Fibroblast of skin of back (primary cell): ENCODE results near the gene MORN4.
"Not testable (repeated sequence)": the region's sequence is repeated elsewhere in the genome, so short reads cannot be mapped to it uniquely, and the experiment has no call there.

Experiments used
- DNase-seq: peaks from one replicate; pipeline ENCODE4 v3.0.0-alpha.2; 2013

The MORN4 gene

GRCh38 chr10:97640868-97641811 is 7.8 kb upstream of the MORN4 start:
- peak; percentile 39 for DNase-seq

- peak; percentile 99 for DNase-seq
These were observed 7.0 kb upstream of the MORN4 start, which contains the start of gene PI4K2A for GRCh38 chr10:97640174-97640867. PI4K2A (plus strand) TSS chr10:97640671; CDS start chr10:97640743, 72 bp downstream.

- not testable (repeated sequence) for DNase-seq
These were observed 5.8 kb upstream of the MORN4 start for GRCh38 chr10:97639090-97639489.

GRCh38 chr10:97635577-97635976 is 2.3 kb upstream of the MORN4 start:
- DNase-seq, result no peak

GRCh38 chr10:97633921-97634320 is 621 bp upstream of the MORN4 start:
- peak; percentile 18 for DNase-seq

GRCh38 chr10:97631098-97631497 is 2.2 kb downstream of the MORN4 start:
- DNase-seq, result no peak

GRCh38 chr10:97629289-97629688 is 4.0 kb downstream of the MORN4 start:
- DNase-seq, result no peak

- DNase-seq, result no peak
These were observed 5.1 kb downstream of the MORN4 start for GRCh38 chr10:97628228-97628627.

- no peak for DNase-seq
These were observed 5.6 kb downstream of the MORN4 start for GRCh38 chr10:97627731-97628130.

- DNase-seq, result no peak
These were observed 10.0 kb downstream of the MORN4 start for GRCh38 chr10:97623277-97623676.

- no peak for DNase-seq
These were observed 14.6 kb downstream of the MORN4 start for GRCh38 chr10:97618733-97619132.

- no peak for DNase-seq
These were observed 15.0 kb downstream of the MORN4 start for GRCh38 chr10:97618285-97618684.

- DNase-seq, result peak; percentile 54
These were observed 20.9 kb downstream of the MORN4 start for GRCh38 chr10:97612386-97612785.

- DNase-seq, result no peak
These were observed 21.8 kb downstream of the MORN4 start for GRCh38 chr10:97611473-97611872.

- DNase-seq, result no peak
These were observed 24.2 kb downstream of the MORN4 start for GRCh38 chr10:97608991-97609561.

- DNase-seq, result no peak
These were observed 26.1 kb downstream of the MORN4 start for GRCh38 chr10:97607095-97607636.

- no peak for DNase-seq
These were observed 31.8 kb downstream of the MORN4 start for GRCh38 chr10:97601268-97602215.

- no peak for DNase-seq
These were observed 32.7 kb downstream of the MORN4 start for GRCh38 chr10:97600616-97601015.

- no peak for DNase-seq
These were observed 34.1 kb downstream of the MORN4 start for GRCh38 chr10:97599272-97599619.

- DNase-seq, result no peak
These were observed 34.7 kb downstream of the MORN4 start for GRCh38 chr10:97598407-97599271.

- DNase-seq, result no peak
These were observed 35.5 kb downstream of the MORN4 start for GRCh38 chr10:97597778-97598177.
